Neural cell (in vitro differentiated cells): ENCODE data around the gene TOM1. TPM values are rescaled to one million over a fixed set of nuclear protein-coding genes. Genes with fewer than 3 reads are reported as not detected.

Source experiments
- H2AFZ ChIP-seq: fragments of 200-600, 300-800 bp; sonication (generic), shearing (Covaris generic); 2 replicates; pipeline ENCODE4 v1.6.0; 2014; ENCODE audit warnings: low read depth, mild to moderate bottlenecking, antibody characterized with exemption, low read length, moderate library complexity
- H3F3A ChIP-seq: fragments of 200-600 bp; shearing (Covaris generic); 2 replicates; pipeline ENCODE4 v1.6.1; 2016; ENCODE audit warnings: mild to moderate bottlenecking, moderate library complexity, mixed read lengths, antibody characterized with exemption, low read length; ENCODE audit not compliant: insufficient read depth, poor library complexity, severe bottlenecking
- H3K27ac ChIP-seq: fragments of 200-600, 300-800 bp; sonication (generic), shearing (Covaris generic); 2 replicates; pipeline ENCODE4 v1.5.1; 2014; ENCODE audit warnings: mild to moderate bottlenecking, low read length, moderate library complexity
- H3K27me3 ChIP-seq: fragments of 300-800, 200-600 bp; sonication (generic), shearing (Covaris generic); 2 replicates; pipeline ENCODE4 v1.6.0; 2014; ENCODE audit warnings: mild to moderate bottlenecking, low read depth, low read length, moderate library complexity; ENCODE audit not compliant: insufficient read depth
- H3K36me3 ChIP-seq: fragments of 300-800, 200-600 bp; sonication (generic), shearing (Covaris generic); 2 replicates; pipeline ENCODE4 v1.5.1; 2014; ENCODE audit warnings: mild to moderate bottlenecking, antibody characterized with exemption, low read length, moderate library complexity; ENCODE audit not compliant: insufficient read depth
- H3K4me2 ChIP-seq: fragments of 300-800, 200-600 bp; sonication (generic), shearing (Covaris generic); 2 replicates; pipeline ENCODE4 v1.6.0; 2014; ENCODE audit warnings: mild to moderate bottlenecking, low read length
- H3K4me3 ChIP-seq: fragments of 300-800, 200-600 bp; sonication (generic), shearing (Covaris generic); 2 replicates; pipeline ENCODE4 v1.5.1; 2014; ENCODE audit warnings: mild to moderate bottlenecking, low read length, moderate library complexity
- H3K79me2 ChIP-seq: fragments of 200-600 bp; shearing (Covaris generic); replicated peaks from 2 replicates; pipeline ENCODE4 v1.6.0; 2014; ENCODE audit warnings: mild to moderate bottlenecking, low read length, moderate library complexity; ENCODE audit not compliant: insufficient read depth
- H3K9ac ChIP-seq: fragments of 300-800, 200-600 bp; sonication (generic), shearing (Covaris generic); 2 replicates; pipeline ENCODE4 v1.6.1; 2016; ENCODE audit warnings: mild to moderate bottlenecking, low read length, mixed read lengths
- H3K9me2 ChIP-seq: fragments of 200-600 bp; shearing (Covaris generic); 2 replicates; pipeline ENCODE4 v1.6.1; 2016; ENCODE audit warnings: mild to moderate bottlenecking, low read length, mixed read lengths; ENCODE audit not compliant: insufficient read depth
- H3K9me3 ChIP-seq: fragments of 200-600, 300-800 bp; sonication (generic), shearing (Covaris generic); 2 replicates; pipeline ENCODE4 v1.6.1; 2016; ENCODE audit warnings: mild to moderate bottlenecking, mixed run types, low read length, moderate library complexity, mixed read lengths
- H4K20me1 ChIP-seq: fragments of 200-600 bp; shearing (Covaris generic); 2 replicates; pipeline ENCODE4 v1.6.1; 2016; ENCODE audit warnings: mild to moderate bottlenecking, mixed run types; ENCODE audit not compliant: insufficient read depth
- CTCF ChIP-seq: fragments of 450-650 bp; IDR thresholded peaks from 2 replicates; pipeline ENCODE4 v1.5.1; 2014; ENCODE audit warnings: antibody characterized with exemption, mild to moderate bottlenecking, moderate library complexity; ENCODE audit not compliant: poor library complexity, severe bottlenecking
- EP300 ChIP-seq: fragments of 450-650 bp; conservative IDR thresholded peaks from 2 replicates; pipeline ENCODE4 v1.6.1; 2014; ENCODE audit warnings: antibody characterized with exemption, mild to moderate bottlenecking, moderate library complexity; ENCODE audit not compliant: poor library complexity, severe bottlenecking
- EZH2 ChIP-seq: fragments of 200-600, 300-800 bp; shearing (Covaris generic), sonication (generic); IDR thresholded peaks from 2 replicates; pipeline ENCODE4 v1.6.1; 2014; ENCODE audit warnings: antibody characterized with exemption, low read length, borderline replicate concordance, mild to moderate bottlenecking; ENCODE audit not compliant: insufficient read depth, poor library complexity, severe bottlenecking
- MXI1 ChIP-seq: fragments of 450-650 bp; conservative IDR thresholded peaks from 2 replicates; pipeline ENCODE4 v1.6.1; 2014; ENCODE audit warnings: antibody characterized with exemption, mild to moderate bottlenecking; ENCODE audit not compliant: poor library complexity, severe bottlenecking
- POLR2AphosphoS5 ChIP-seq: IDR thresholded peaks from 2 replicates; pipeline ENCODE4 v1.6.1; 2012
- RAD21 ChIP-seq: fragments of 450-650 bp; conservative IDR thresholded peaks from 2 replicates; pipeline ENCODE4 v1.6.1; 2014; ENCODE audit warnings: antibody characterized with exemption, mild to moderate bottlenecking, moderate library complexity
- REST ChIP-seq: IDR thresholded peaks from 2 replicates; pipeline ENCODE4 v1.6.1; 2012; ENCODE audit warnings: borderline replicate concordance
- SMC3 ChIP-seq: fragments of 450-650 bp; conservative IDR thresholded peaks from 2 replicates; pipeline ENCODE4 v1.6.1; 2014; ENCODE audit warnings: antibody characterized with exemption, mild to moderate bottlenecking, moderate library complexity; ENCODE audit not compliant: poor library complexity
- TAF1 ChIP-seq: IDR thresholded peaks from 2 replicates; pipeline ENCODE4 v1.6.1; 2012; ENCODE audit warnings: low read depth
- polyA plus RNA-seq: library from polyadenylated mRNA; depleted of rRNA; stranded (reverse); fragments of >200 nt; gene quantifications from 2 replicates; pipeline ENCODE4 v1.2.3, GENCODE V29; 2014

The TOM1 gene
- polyA plus RNA-seq, 1 donor from 2014 or later, result 13.3 TPM

- H3K4me2 ChIP-seq, result no peak overlapping the region
- H3F3A ChIP-seq, result no peaks in the 10 kb centered on the region
- no peaks in the 10 kb centered on the region for H3K9me3 ChIP-seq
- no peaks in the 10 kb centered on the region for H3K79me2 ChIP-seq
- no peaks in the 10 kb centered on the region for H3K36me3 ChIP-seq
- H3K27ac ChIP-seq, result no peak overlapping the region
- TF ChIP-seq REST, result no peak
- TF ChIP-seq TAF1, result no peak
- TF ChIP-seq SMC3, result no peak
- TF ChIP-seq MXI1, result no peak
- H3K9me2 ChIP-seq, result no peaks in the 10 kb centered on the region
- H3K4me3 ChIP-seq, result peak overlapping the region; percentile 67
- peak overlapping the region; percentile 66 for H3K9ac ChIP-seq
- H4K20me1 ChIP-seq, result no peaks in the 10 kb centered on the region
- no peaks in the 10 kb centered on the region for H3K27me3 ChIP-seq
- H2AFZ ChIP-seq, result no peak overlapping the region
Observed at GRCh38 chr22:35349704-35350538, 50.2 kb downstream of the TOM1 start.

GRCh38 chr22:35350539-35351503, 51.1 kb downstream of the TOM1 start:
- peak overlapping the region; percentile 66 for H3K9ac ChIP-seq
- no peaks in the 10 kb centered on the region for H3F3A ChIP-seq
- H3K4me3 ChIP-seq, result peak overlapping the region; percentile 67
- no peaks in the 10 kb centered on the region for H3K9me3 ChIP-seq
- H2AFZ ChIP-seq, result peak overlapping the region; percentile 86
- no peaks in the 10 kb centered on the region for H4K20me1 ChIP-seq
- H3K4me2 ChIP-seq, result peak overlapping the region; percentile 42
- no peaks in the 10 kb centered on the region for H3K79me2 ChIP-seq
- H3K9me2 ChIP-seq, result no peaks in the 10 kb centered on the region
- H3K36me3 ChIP-seq, result no peaks in the 10 kb centered on the region
- peak overlapping the region; percentile 15 for H3K27ac ChIP-seq
- no peaks in the 10 kb centered on the region for H3K27me3 ChIP-seq
- TF ChIP-seq REST, result no peak
- peak; percentile 37 for TF ChIP-seq EP300
- peak; percentile 97 for TF ChIP-seq CTCF
- peak; percentile 97 for TF ChIP-seq RAD21
- TF ChIP-seq TAF1, result peak; percentile 45
- TF ChIP-seq SMC3, result peak; percentile 97
- TF ChIP-seq MXI1, result no peak
- no peak for TF ChIP-seq EZH2
- TF ChIP-seq POLR2AphosphoS5, result peak; percentile 56
